SKM-1 treated with dmso at 0.1 percent for 144 hours (cell line): Measurements from ENCODE around the gene ARHGEF26.
A peak's percentile ranks its signal among the peaks of the same experiment; 100 is the strongest.

Experiments
- DNase-seq: peaks from one replicate; lab custom pipeline; 2025; ENCODE audit not compliant: unreplicated experiment; lab: John Stamatoyannopoulos, UW

ARHGEF26 gene

GRCh38 chr3:154243353-154243752 lies 122.2 kb downstream of the ARHGEF26 start:
- DNase-seq: no peak

GRCh38 chr3:154244644-154245043 lies 123.5 kb downstream of the ARHGEF26 start:
- no peak for DNase-seq

- no peak for DNase-seq
These were observed 126.7 kb downstream of the ARHGEF26 start for GRCh38 chr3:154247806-154248415.

- no peak for DNase-seq
These were observed 129.1 kb downstream of the ARHGEF26 start for GRCh38 chr3:154250291-154250690.

- no peak for DNase-seq
These were observed 130.4 kb downstream of the ARHGEF26 start for GRCh38 chr3:154251610-154252009.

- peak; percentile 77 for DNase-seq
These were observed 131.8 kb downstream of the ARHGEF26 start for GRCh38 chr3:154252759-154253638.

GRCh38 chr3:154254527-154254926 lies 133.3 kb downstream of the ARHGEF26 start:
- DNase-seq: no peak

GRCh38 chr3:154273381-154273780 lies 152.2 kb downstream of the ARHGEF26 start:
- DNase-seq: no peak

GRCh38 chr3:154274348-154274747 lies 153.2 kb downstream of the ARHGEF26 start:
- no peak for DNase-seq

GRCh38 chr3:154275292-154275691 lies 154.1 kb downstream of the ARHGEF26 start:
- DNase-seq: no peak

GRCh38 chr3:154275965-154276364 lies 154.8 kb downstream of the ARHGEF26 start:
- DNase-seq: no peak

GRCh38 chr3:154280161-154280560 lies 159.0 kb downstream of the ARHGEF26 start:
- DNase-seq: no peak

GRCh38 chr3:154285221-154285620 lies 164.0 kb downstream of the ARHGEF26 start:
- DNase-seq: peak; percentile 31

GRCh38 chr3:154290187-154290586 lies 169.0 kb downstream of the ARHGEF26 start:
- DNase-seq: no peak

GRCh38 chr3:154294016-154294415 lies 172.8 kb downstream of the ARHGEF26 start:
- DNase-seq: no peak

GRCh38 chr3:154301561-154301960 lies 180.4 kb downstream of the ARHGEF26 start:
- DNase-seq: no peak

- no peak for DNase-seq
These were observed 183.1 kb downstream of the ARHGEF26 start for GRCh38 chr3:154304116-154304786.

GRCh38 chr3:154304936-154305335 lies 183.7 kb downstream of the ARHGEF26 start:
- DNase-seq: no peak

- no peak for DNase-seq
These were observed 186.2 kb downstream of the ARHGEF26 start for GRCh38 chr3:154307363-154307762.
